ENCODE measurements around the gene LYPD6B. TPM values are rescaled to one million over a fixed set of nuclear protein-coding genes. Genes with fewer than 3 reads are reported as not detected.

The LYPD6B gene
- total and polyA plus RNA-seq, 2 experiments from 2014 or later = 1.7 to 3.6 TPM

GRCh38 chr2:149205143-149205542, 166.6 kb downstream of the LYPD6B start:
- Mint-ChIP-seq H3K4me1 (no peaks in the 10 kb centered on the region), H3K27ac (no peak overlapping the region), H3K36me3 (ENCODE audit: low read depth) (no peaks in the 10 kb centered on the region), H3K9me3 (no peaks in the 10 kb centered on the region), H3K27me3 (ENCODE audit: insufficient read depth, low read depth, poor library complexity) (peaks cover 4% of the 10 kb centered on the region), H3K4me3 (no peak overlapping the region)
- Histone ChIP-seq H3K27ac (ENCODE audit: low read depth) (no peak overlapping the region), H3K4me3 (no peak overlapping the region), H3F3A (replicated peaks; ENCODE audit: low read depth) (no peaks in the 10 kb centered on the region), H3K79me2 (replicated peaks; ENCODE audit: insufficient read depth) (no peaks in the 10 kb centered on the region), H2AFZ (no peak overlapping the region), H3K36me3 (ENCODE audit: insufficient read depth) (no peaks in the 10 kb centered on the region), H4K20me1 (replicated peaks; ENCODE audit: insufficient read depth) (no peaks in the 10 kb centered on the region), H3K4me1 (ENCODE audit: insufficient read depth) (no peaks in the 10 kb centered on the region), H3K4me2 (no peak overlapping the region), H3K27me3 (ENCODE audit: insufficient read depth) (no peaks in the 10 kb centered on the region), H3K9me2 (ENCODE audit: insufficient read depth) (peaks cover 4% of the 10 kb centered on the region; the same call in 1 of the 2 replicates)
- DNase-seq (ENCODE audit: low spot score) (no peak), ATAC-seq (no peak)
- TF ChIP-seq ZNF114 (CRISPR knock-in tag; IDR thresholded peaks at IDR 0.05) = no peak
- no peak for TF ChIP-seq STAT1 (IDR thresholded peaks at IDR 0.05; ENCODE audit: unreplicated experiment)
- TF ChIP-seq JUNB (IDR thresholded peaks at IDR 0.05; ENCODE audit: unreplicated experiment) = no peak
- no peak for TF ChIP-seq REST (IDR thresholded peaks at IDR 0.05; ENCODE audit: unreplicated experiment)
- TF ChIP-seq EZH2 (IDR thresholded peaks at IDR 0.05; ENCODE audit: low read depth, unreplicated experiment) = no peak
- no peak for TF ChIP-seq ZNF462 (CRISPR knock-in tag; IDR thresholded peaks at IDR 0.05)
- no peak for TF ChIP-seq ETS1 (IDR thresholded peaks at IDR 0.05)
- no peak for TF ChIP-seq CREB1 (CRISPR knock-in tag; IDR thresholded peaks at IDR 0.05; ENCODE audit: low read depth)
- TF ChIP-seq CTCF (conservative IDR thresholded peaks at IDR 0.05; ENCODE audit: low read depth in 2 of 2) = no peak
- TF ChIP-seq ZNF331 (CRISPR knock-in tag; IDR thresholded peaks at IDR 0.05; ENCODE audit: low read depth) = no peak
- no peak for TF ChIP-seq NANOG (IDR thresholded peaks at IDR 0.05; ENCODE audit: borderline replicate concordance)
